ENCODE results near the gene KIF26B. TPM values are rescaled to one million over a fixed set of nuclear protein-coding genes. Genes with fewer than 3 reads are reported as not detected.
"Not testable (repeated sequence)": the region's sequence is repeated elsewhere in the genome, so short reads cannot be mapped to it uniquely, and the experiment has no call there.

The KIF26B gene
- total RNA-seq, 3 donors from 2014 or later, result 0.03 to 0.24 (median 0.10) TPM

- no peak for ATAC-seq
- peaks cover 8% of the 10 kb centered on the region for H3K27me3 Mint-ChIP-seq (ENCODE audit: low read depth)
- H3K36me3 Mint-ChIP-seq (ENCODE audit: insufficient read depth), result no peaks in the 10 kb centered on the region
Observed at GRCh38 chr1:245124644-245125043, 30.1 kb upstream of the KIF26B start.

GRCh38 chr1:245126530-245126929 lies 28.3 kb upstream of the KIF26B start:
- Mint-ChIP-seq H3K4me1 (ENCODE audit: low read depth) (no peaks in the 10 kb centered on the region), H3K9me3 (no peaks in the 10 kb centered on the region), H3K4me3 (no peak overlapping the region), H3K36me3 (ENCODE audit: insufficient read depth) (no peaks in the 10 kb centered on the region), H3K27me3 (ENCODE audit: low read depth) (peaks cover 17% of the 10 kb centered on the region)
- ATAC-seq (no peak), DNase-seq (no peak)

More at GRCh38 chr1:245124644-245125043, 30.1 kb upstream of the KIF26B start:
- H3K4me3 Mint-ChIP-seq, result no peak overlapping the region
- no peaks in the 10 kb centered on the region for H3K9me3 Mint-ChIP-seq
- no peak for DNase-seq
- no peaks in the 10 kb centered on the region for H3K4me1 Mint-ChIP-seq (ENCODE audit: low read depth)

DNA sequence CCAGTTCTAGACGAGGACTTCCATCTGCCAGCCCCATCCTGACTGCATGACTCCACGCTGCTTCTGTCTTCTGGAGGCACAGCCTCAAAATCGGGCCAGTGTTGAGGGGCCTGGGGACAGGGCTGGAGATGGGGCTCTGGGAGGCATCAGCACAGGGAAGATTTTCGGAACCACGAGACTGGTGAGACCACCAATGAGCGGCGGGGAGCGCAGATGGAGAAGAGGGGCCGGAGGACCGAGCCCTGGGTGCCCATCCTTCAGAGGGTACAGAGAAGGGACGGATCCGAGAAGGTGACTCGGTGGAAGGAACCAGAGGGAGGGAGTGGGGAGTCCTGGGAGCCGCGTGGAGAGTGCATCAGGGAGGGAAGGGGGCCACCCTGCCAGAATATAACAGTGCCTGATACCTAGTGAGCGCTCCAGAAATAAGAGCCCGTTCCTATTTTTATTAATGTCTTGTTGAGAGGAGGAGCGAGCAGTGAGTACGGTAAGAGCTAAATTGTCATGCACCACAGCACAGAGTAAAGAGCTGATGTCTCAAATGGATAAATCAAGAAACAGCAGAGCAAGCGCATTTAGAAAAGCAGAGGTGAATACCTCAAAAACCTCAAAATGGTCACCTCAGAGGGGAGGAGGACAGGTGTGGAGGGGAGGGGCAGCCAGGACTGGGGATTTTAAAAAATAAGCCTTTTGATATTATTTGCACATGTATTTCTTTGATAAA lies 26.2 kb upstream of the KIF26B start:
- DNase-seq, result no peak
- no peak overlapping the region for H3K4me3 Mint-ChIP-seq
- peaks cover 25% of the 10 kb centered on the region for H3K27me3 Mint-ChIP-seq (ENCODE audit: low read depth)
- H3K9me3 Mint-ChIP-seq, result no peaks in the 10 kb centered on the region
- H3K4me1 Mint-ChIP-seq (ENCODE audit: low read depth), result no peaks in the 10 kb centered on the region
- ATAC-seq, result no peak
- H3K36me3 Mint-ChIP-seq (ENCODE audit: insufficient read depth), result no peaks in the 10 kb centered on the region

- ATAC-seq (no peak), DNase-seq (no peak)
- Mint-ChIP-seq H3K4me1 (ENCODE audit: low read depth) (no peaks in the 10 kb centered on the region), H3K4me3 (no peak overlapping the region), H3K9me3 (no peaks in the 10 kb centered on the region), H3K27me3 (ENCODE audit: low read depth) (peaks cover 25% of the 10 kb centered on the region), H3K36me3 (ENCODE audit: insufficient read depth) (no peaks in the 10 kb centered on the region)
Observed at GRCh38 chr1:245129319-245130240, 25.2 kb upstream of the KIF26B start.

- ATAC-seq; DNase-seq; H3K4me1 Mint-ChIP-seq (ENCODE audit: low read depth); H3K36me3 Mint-ChIP-seq (ENCODE audit: insufficient read depth); H3K4me3 Mint-ChIP-seq; H3K9me3 Mint-ChIP-seq: not testable (repeated sequence)
- H3K27me3 Mint-ChIP-seq (ENCODE audit: low read depth), result peaks cover 25% of the 10 kb centered on the region
Observed at GRCh38 chr1:245130281-245131025, 24.3 kb upstream of the KIF26B start.

GRCh38 chr1:245131026-245131393 lies 23.8 kb upstream of the KIF26B start:
- ATAC-seq (no peak), DNase-seq (no peak)
- H3K4me1 Mint-ChIP-seq (ENCODE audit: low read depth), result no peaks in the 10 kb centered on the region
- no peak overlapping the region for H3K4me3 Mint-ChIP-seq
- peaks cover 4% of the 10 kb centered on the region for H3K9me3 Mint-ChIP-seq
- no peaks in the 10 kb centered on the region for H3K36me3 Mint-ChIP-seq (ENCODE audit: insufficient read depth)
- peaks cover 25% of the 10 kb centered on the region for H3K27me3 Mint-ChIP-seq (ENCODE audit: low read depth)

DNA sequence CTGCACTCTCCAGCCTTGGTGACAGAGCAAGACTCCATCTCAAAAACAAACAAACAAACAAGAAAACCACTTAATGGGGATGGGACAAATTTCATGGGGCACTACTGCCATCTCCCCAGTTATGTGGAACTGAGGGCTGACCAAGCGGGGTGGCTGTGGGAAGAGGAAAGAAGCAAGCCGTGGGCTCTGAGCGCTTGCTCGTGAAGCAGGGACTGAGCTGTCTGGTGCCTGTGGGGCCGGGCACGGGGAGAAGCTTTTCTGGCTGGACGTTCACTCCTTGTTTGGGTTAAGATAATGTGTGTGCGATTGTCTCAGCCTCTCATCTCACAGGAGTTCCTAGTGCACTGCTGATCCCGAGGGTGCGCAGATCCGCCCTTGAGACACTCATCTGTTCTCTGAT lies 22.0 kb upstream of the KIF26B start:
- ATAC-seq (no peak), DNase-seq (no peak)
- peaks cover 4% of the 10 kb centered on the region for H3K9me3 Mint-ChIP-seq
- H3K4me3 Mint-ChIP-seq, result no peak overlapping the region
- H3K36me3 Mint-ChIP-seq (ENCODE audit: insufficient read depth), result no peaks in the 10 kb centered on the region
- H3K4me1 Mint-ChIP-seq (ENCODE audit: low read depth), result no peaks in the 10 kb centered on the region
- H3K27me3 Mint-ChIP-seq (ENCODE audit: low read depth), result peaks cover 27% of the 10 kb centered on the region

- no peaks in the 10 kb centered on the region for H3K36me3 Mint-ChIP-seq (ENCODE audit: insufficient read depth)
- peaks cover 4% of the 10 kb centered on the region for H3K9me3 Mint-ChIP-seq
- no peak for DNase-seq
- no peak for ATAC-seq
- no peaks in the 10 kb centered on the region for H3K4me1 Mint-ChIP-seq (ENCODE audit: low read depth)
- H3K27me3 Mint-ChIP-seq (ENCODE audit: low read depth), result peaks cover 34% of the 10 kb centered on the region
- H3K4me3 Mint-ChIP-seq, result no peak overlapping the region
Observed at GRCh38 chr1:245133995-245134715, 20.6 kb upstream of the KIF26B start.

DNA sequence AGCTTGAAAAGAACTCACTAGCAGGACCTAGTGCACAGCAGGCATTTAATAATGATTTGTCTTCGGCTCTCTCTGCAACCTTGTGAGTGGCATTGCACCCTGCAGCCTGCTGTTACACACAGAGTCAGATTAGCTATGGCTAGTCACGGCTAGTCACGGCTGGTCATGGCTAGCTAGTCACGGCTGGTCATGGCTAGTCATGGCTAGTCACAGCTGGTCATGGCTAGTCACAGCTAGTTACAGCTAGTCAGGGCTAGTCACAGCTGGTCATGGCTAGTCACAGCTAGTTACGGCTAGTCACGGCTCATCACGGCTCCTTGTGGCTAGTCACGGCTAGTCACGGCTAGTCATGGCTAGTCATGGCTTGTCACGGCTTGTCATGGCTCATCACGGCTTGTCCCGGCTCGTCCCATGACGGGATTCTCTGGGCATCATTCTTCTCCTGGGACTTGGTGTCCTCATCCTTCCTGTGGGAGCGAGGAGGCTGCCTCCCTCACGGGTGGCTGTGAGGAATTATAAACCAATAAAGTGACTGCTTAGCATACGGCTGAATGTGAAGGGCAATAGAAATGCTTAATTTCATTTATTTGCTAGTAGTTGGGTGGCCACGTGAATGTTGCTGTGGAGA lies 12.5 kb upstream of the KIF26B start:
- peaks cover 18% of the 10 kb centered on the region for H3K27me3 Mint-ChIP-seq (ENCODE audit: low read depth)
- H3K9me3 Mint-ChIP-seq, result no peaks in the 10 kb centered on the region
- H3K36me3 Mint-ChIP-seq (ENCODE audit: insufficient read depth), result no peaks in the 10 kb centered on the region
- no peak for ATAC-seq
- no peak for DNase-seq
- no peak overlapping the region for H3K4me3 Mint-ChIP-seq
- no peaks in the 10 kb centered on the region for H3K4me1 Mint-ChIP-seq (ENCODE audit: low read depth)

- no peaks in the 10 kb centered on the region for H3K9me3 Mint-ChIP-seq
- DNase-seq (no peak), ATAC-seq (no peak)
- H3K4me1 Mint-ChIP-seq (ENCODE audit: low read depth), result no peaks in the 10 kb centered on the region
- no peak overlapping the region for H3K4me3 Mint-ChIP-seq
- peaks cover 15% of the 10 kb centered on the region for H3K27me3 Mint-ChIP-seq (ENCODE audit: low read depth)
- H3K36me3 Mint-ChIP-seq (ENCODE audit: insufficient read depth), result no peaks in the 10 kb centered on the region
Observed at GRCh38 chr1:245142976-245143375, 11.8 kb upstream of the KIF26B start.

- DNase-seq (no peak), ATAC-seq (no peak)
- Mint-ChIP-seq H3K36me3 (ENCODE audit: insufficient read depth) (no peaks in the 10 kb centered on the region), H3K4me3 (no peak overlapping the region), H3K4me1 (ENCODE audit: low read depth) (no peaks in the 10 kb centered on the region), H3K27me3 (ENCODE audit: low read depth) (peaks cover 14% of the 10 kb centered on the region), H3K9me3 (no peaks in the 10 kb centered on the region)
Observed at GRCh38 chr1:245143849-245144248, 10.9 kb upstream of the KIF26B start.

- H3K9me3 Mint-ChIP-seq, result no peaks in the 10 kb centered on the region
- ATAC-seq, result no peak
- peaks cover 37% of the 10 kb centered on the region for H3K27me3 Mint-ChIP-seq (ENCODE audit: low read depth)
- DNase-seq, result no peak
- H3K4me3 Mint-ChIP-seq, result no peak overlapping the region
- peaks cover 1% of the 10 kb centered on the region for H3K4me1 Mint-ChIP-seq (ENCODE audit: low read depth)
- H3K36me3 Mint-ChIP-seq (ENCODE audit: insufficient read depth), result no peaks in the 10 kb centered on the region
Observed at GRCh38 chr1:245148069-245148468, 6.7 kb upstream of the KIF26B start.

- no peak overlapping the region for H3K4me3 Mint-ChIP-seq
- H3K9me3 Mint-ChIP-seq, result no peaks in the 10 kb centered on the region
- peaks cover 9% of the 10 kb centered on the region for H3K4me1 Mint-ChIP-seq (ENCODE audit: low read depth)
- DNase-seq (no peak), ATAC-seq (no peak)
- H3K36me3 Mint-ChIP-seq (ENCODE audit: insufficient read depth), result no peaks in the 10 kb centered on the region
- H3K27me3 Mint-ChIP-seq (ENCODE audit: low read depth), result peaks cover 45% of the 10 kb centered on the region
Observed at GRCh38 chr1:245148861-245149260, 5.9 kb upstream of the KIF26B start.
